ENCODE measurements around the gene RAD9A. TPM values are rescaled to one million over a fixed set of nuclear protein-coding genes. Genes with fewer than 3 reads are reported as not detected.

Gene RAD9A
- total RNA-seq, 2 experiments from 2014 or later, result 29.7 to 30.6 TPM

GRCh38 chr11:67389477-67389876 lies 2.3 kb upstream of the RAD9A start:
- intact Hi-C loops (cut with micrococcal nuclease), result no loop called here
- Mint-ChIP-seq H3K9me3 (no peaks in the 10 kb centered on the region), H3K4me1 (ENCODE audit: low read depth) (peaks cover 26% of the 10 kb centered on the region), H3K27ac (no peak overlapping the region), H3K36me3 (ENCODE audit: low read depth) (peaks cover 6% of the 10 kb centered on the region), H3K27me3 (no peaks in the 10 kb centered on the region), H3K4me3 (peak overlapping the region; percentile 61)
- ATAC-seq, result peak; percentile 74
- peak; percentile 76 for TF ChIP-seq CTCF (IDR thresholded peaks at IDR 0.05)
- ChIA-PET POLR2A (no interaction called here), CTCF (interaction anchor here (0.7 to 30.8 kb wide), 3 partner anchors 35 to 116 kb away, joined by 3 to 883 read pairs (median 3); partner anchors contain the start of genes PITPNM1 and POLD4)
- DNase-seq, result peak; percentile 80

GRCh38 chr11:67390947-67391303 lies 861 bp upstream of the RAD9A start:
- peak overlapping the region; percentile 77 for H3K27ac Mint-ChIP-seq
- CTCF ChIA-PET, result interaction anchor here (1.0 to 6.1 kb wide), 11 partner anchors 9 to 215 kb away, joined by 3 to 36 read pairs (median 4); partner anchors contain the start of gene PPP1CA
- H3K4me1 Mint-ChIP-seq (ENCODE audit: low read depth), result peaks cover 26% of the 10 kb centered on the region
- H3K36me3 Mint-ChIP-seq (ENCODE audit: low read depth), result peaks cover 10% of the 10 kb centered on the region
- no peak for TF ChIP-seq CTCF (IDR thresholded peaks at IDR 0.05)
- H3K9me3 Mint-ChIP-seq, result no peaks in the 10 kb centered on the region
- no peaks in the 10 kb centered on the region for H3K27me3 Mint-ChIP-seq
- ATAC-seq (no peak), DNase-seq (no peak)
- POLR2A ChIA-PET, result interaction anchor here (1.2 to 4.4 kb wide), 10 partner anchors 11 to 151 kb away, joined by 3 to 40 read pairs (median 6); partner anchors contain the start of genes ANKRD13D, POLD4, PPP1CA and RPS6KB2
- peak overlapping the region; percentile 92 for H3K4me3 Mint-ChIP-seq
- intact Hi-C loops (cut with micrococcal nuclease), result no loop called here

- intact Hi-C loops (cut with micrococcal nuclease), result no loop called here
- CTCF ChIA-PET, result interaction anchor here (0.8 to 6.1 kb wide), 12 partner anchors 8 to 152 kb away, joined by 3 to 36 read pairs (median 4); partner anchors contain the start of genes PPP1CA and TMEM134
- H3K4me3 Mint-ChIP-seq, result peak overlapping the region; percentile 92
- H3K4me1 Mint-ChIP-seq (ENCODE audit: low read depth), result peaks cover 35% of the 10 kb centered on the region
- no peaks in the 10 kb centered on the region for H3K9me3 Mint-ChIP-seq
- DNase-seq, result peak; percentile 29
- peaks cover 15% of the 10 kb centered on the region for H3K36me3 Mint-ChIP-seq (ENCODE audit: low read depth)
- H3K27ac Mint-ChIP-seq, result peak overlapping the region; percentile 68
- no peaks in the 10 kb centered on the region for H3K27me3 Mint-ChIP-seq
- TF ChIP-seq CTCF (IDR thresholded peaks at IDR 0.05), result no peak
- POLR2A ChIA-PET, result interaction anchor here (0.6 to 4.4 kb wide), 18 partner anchors 10 to 153 kb away, joined by 3 to 40 read pairs (median 6); partner anchors contain the start of genes ANKRD13D, POLD4, PPP1CA and PTPRCAP
- ATAC-seq, result no peak
Measured at GRCh38 chr11:67392183-67392715, 463 bp downstream of the RAD9A start.

- no peak for TF ChIP-seq CTCF (IDR thresholded peaks at IDR 0.05)
- ATAC-seq, result no peak
- peaks cover 46% of the 10 kb centered on the region for H3K4me1 Mint-ChIP-seq (ENCODE audit: low read depth)
- DNase-seq, result no peak
- ChIA-PET POLR2A (interaction anchor here (1.3 to 7.9 kb wide), 6 partner anchors 8 to 44 kb away, joined by 5 to 40 read pairs (median 16); partner anchors contain the start of genes POLD4, PPP1CA, PTPRCAP and RPS6KB2), CTCF (interaction anchor here (6.1 kb wide), 1 partner anchor 11 kb away, joined by 36 read pairs; no protein-coding TSS in a partner anchor)
- H3K27me3 Mint-ChIP-seq, result no peaks in the 10 kb centered on the region
- no peaks in the 10 kb centered on the region for H3K9me3 Mint-ChIP-seq
- H3K27ac Mint-ChIP-seq, result peak overlapping the region; percentile 35
- H3K36me3 Mint-ChIP-seq (ENCODE audit: low read depth), result peaks cover 24% of the 10 kb centered on the region
- H3K4me3 Mint-ChIP-seq, result peak overlapping the region; percentile 92
- intact Hi-C loops (cut with micrococcal nuclease), result no loop called here
Measured at GRCh38 chr11:67393437-67393836, 1.7 kb downstream of the RAD9A start.

- peaks cover 47% of the 10 kb centered on the region for H3K4me1 Mint-ChIP-seq (ENCODE audit: low read depth)
- peak overlapping the region; percentile 92 for H3K4me3 Mint-ChIP-seq
- intact Hi-C loops (cut with micrococcal nuclease), result no loop called here
- no peak for TF ChIP-seq CTCF (IDR thresholded peaks at IDR 0.05)
- no peak overlapping the region for H3K27ac Mint-ChIP-seq
- no peak for ATAC-seq
- no peaks in the 10 kb centered on the region for H3K9me3 Mint-ChIP-seq
- CTCF ChIA-PET, result interaction anchor here (6.1 kb wide), 1 partner anchor 12 kb away, joined by 36 read pairs; no protein-coding TSS in a partner anchor
- POLR2A ChIA-PET, result interaction anchor here (1.3 to 7.9 kb wide), 4 partner anchors 8 to 43 kb away, joined by 5 to 40 read pairs (median 25); partner anchors contain the start of genes POLD4 and PPP1CA
- no peaks in the 10 kb centered on the region for H3K27me3 Mint-ChIP-seq
- DNase-seq, result no peak
- H3K36me3 Mint-ChIP-seq (ENCODE audit: low read depth), result peaks cover 27% of the 10 kb centered on the region
Measured at GRCh38 chr11:67393990-67394389, 2.2 kb downstream of the RAD9A start.
